ENCODE measurements around the gene GTPBP2. TPM values are rescaled to one million over a fixed set of nuclear protein-coding genes. Genes with fewer than 3 reads are reported as not detected.
A peak's percentile ranks its signal among the peaks of the same experiment; 100 is the strongest.

The GTPBP2 gene
- total and polyA plus RNA-seq, 2 of the 13 experiments (the other 11 are each of a cell fraction or from before 2014, with no cell fraction given): 26.9 to 88.2 TPM

GRCh38 chr6:43629505-43630300 lies 639 bp upstream of the GTPBP2 start (continued):
- TF ChIP-seq ZNF710 (CRISPR knock-in tag; IDR thresholded peaks at IDR 0.05; ENCODE audit: borderline replicate concordance): peak; percentile 66; the same call in 1 of the 2 replicates
- TF ChIP-seq ZNF740 (CRISPR knock-in tag; IDR thresholded peaks at IDR 0.05): peak; percentile 60
- peak; percentile 51; the same call in 1 of the 2 replicates for TF ChIP-seq TARDBP (CRISPR knock-in tag; IDR thresholded peaks at IDR 0.05)
- TF ChIP-seq NCOR1 (IDR thresholded peaks at IDR 0.05; ENCODE audit: borderline replicate concordance, low read length): peak; percentile 34
- peak; percentile 59; the same call in 1 of the 2 replicates for TF ChIP-seq RFXANK (CRISPR knock-in tag; IDR thresholded peaks at IDR 0.05)
- TF ChIP-seq CAMTA2 (CRISPR knock-in tag; IDR thresholded peaks at IDR 0.05; ENCODE audit: borderline replicate concordance): no peak
- TF ChIP-seq ZNF3 (CRISPR knock-in tag; IDR thresholded peaks at IDR 0.05): no peak; the same call in 1 of the 2 replicates
- no peak for TF ChIP-seq NR0B2 (CRISPR knock-in tag; IDR thresholded peaks at IDR 0.05)
- TF ChIP-seq ZNF747 (CRISPR knock-in tag; IDR thresholded peaks at IDR 0.05; ENCODE audit: borderline replicate concordance): no peak
- TF ChIP-seq SAFB2 (CRISPR knock-in tag; IDR thresholded peaks at IDR 0.05; ENCODE audit: borderline replicate concordance, low read depth): no peak; the same call in 1 of the 2 replicates
- no peak for TF ChIP-seq JUND (CRISPR knock-in tag; IDR thresholded peaks at IDR 0.05)
- peak; percentile 57; the same call in 1 of the 2 replicates for TF ChIP-seq PBX3 (CRISPR knock-in tag; IDR thresholded peaks at IDR 0.05; ENCODE audit: borderline replicate concordance)
- TF ChIP-seq FOXO4 (CRISPR knock-in tag; conservative IDR thresholded peaks at IDR 0.05): 0 out of 2 replicates have a peak, but pooled peaks have one; percentile 88
- TF ChIP-seq E2F2 (CRISPR knock-in tag; IDR thresholded peaks at IDR 0.05; ENCODE audit: borderline replicate concordance): no peak; the same call in 1 of the 2 replicates
- 0 out of 2 replicates have a peak, but pooled peaks have one; percentile 46 for TF ChIP-seq ZBTB44 (CRISPR knock-in tag; IDR thresholded peaks at IDR 0.05)
- TF ChIP-seq TOE1 (CRISPR knock-in tag; IDR thresholded peaks at IDR 0.05): no peak
- TF ChIP-seq RNF2 (conservative IDR thresholded peaks at IDR 0.05; ENCODE audit: low read depth): no peak; the same call in 1 of the 2 replicates
- no peak for TF ChIP-seq SRSF4 (IDR thresholded peaks at IDR 0.05; ENCODE audit: low read depth, low read length, poor library complexity, severe bottlenecking)
